NT2/D1 (cell line): ENCODE data around the gene TTC6.
A peak's percentile ranks its signal among the peaks of the same experiment; 100 is the strongest.

Source experiments
- DNase-seq: peaks from one replicate; pipeline ENCODE4 v3.0.0-alpha.2; 2011; ENCODE audit warnings: low read depth, low spot score
- H3K27me3 ChIP-seq: 2 replicates; pipeline ENCODE4 v1.6.0; 2011; ENCODE audit warnings: mild to moderate bottlenecking; ENCODE audit not compliant: insufficient read length, insufficient read depth
- H3K36me3 ChIP-seq: 2 replicates; pipeline ENCODE4 v1.6.1; 2011; ENCODE audit warnings: mild to moderate bottlenecking, low read length, mixed read lengths; ENCODE audit not compliant: insufficient read depth, insufficient read length
- H3K4me1 ChIP-seq: 2 replicates; pipeline ENCODE4 v1.5.1; 2011; ENCODE audit not compliant: insufficient read depth, insufficient read length
- H3K4me3 ChIP-seq: 2 replicates; pipeline ENCODE4 v1.5.1; 2011; ENCODE audit warnings: low read depth; ENCODE audit not compliant: insufficient read length
- H3K9ac ChIP-seq: 2 replicates; pipeline ENCODE4 v1.6.0; 2011; ENCODE audit warnings: low read depth; ENCODE audit not compliant: insufficient read length
- H3K9me3 ChIP-seq: 2 replicates; pipeline ENCODE4 v1.5.1; 2011; ENCODE audit warnings: mild to moderate bottlenecking, low read length; ENCODE audit not compliant: insufficient read depth
- SUZ12 ChIP-seq: IDR thresholded peaks from 2 replicates; pipeline ENCODE4 v1.6.1; 2011; ENCODE audit not compliant: insufficient read length, insufficient read depth; ENCODE audit errors: extremely low read depth
- YY1 ChIP-seq: IDR thresholded peaks from 2 replicates; pipeline ENCODE4 v1.6.1; 2011; ENCODE audit not compliant: insufficient read length, insufficient read depth
- ZNF274 ChIP-seq: IDR thresholded peaks from 2 replicates; pipeline ENCODE4 v1.6.1; 2011; ENCODE audit warnings: mild to moderate bottlenecking, low read depth, low read length

The TTC6 gene

GRCh38 chr14:37591311-37591940 is 4.0 kb upstream of the TTC6 start:
- Histone ChIP-seq H3K9me3 (no peaks in the 10 kb centered on the region; the same call in 1 of the 2 replicates), H3K27me3 (peaks cover 96% of the 10 kb centered on the region), H3K9ac (no peak overlapping the region), H3K36me3 (no peaks in the 10 kb centered on the region), H3K4me1 (no peaks in the 10 kb centered on the region), H3K4me3 (no peak overlapping the region)
- TF ChIP-seq SUZ12, result no peak
- TF ChIP-seq YY1, result no peak
- TF ChIP-seq ZNF274, result no peak
- DNase-seq, result no peak

DNA sequence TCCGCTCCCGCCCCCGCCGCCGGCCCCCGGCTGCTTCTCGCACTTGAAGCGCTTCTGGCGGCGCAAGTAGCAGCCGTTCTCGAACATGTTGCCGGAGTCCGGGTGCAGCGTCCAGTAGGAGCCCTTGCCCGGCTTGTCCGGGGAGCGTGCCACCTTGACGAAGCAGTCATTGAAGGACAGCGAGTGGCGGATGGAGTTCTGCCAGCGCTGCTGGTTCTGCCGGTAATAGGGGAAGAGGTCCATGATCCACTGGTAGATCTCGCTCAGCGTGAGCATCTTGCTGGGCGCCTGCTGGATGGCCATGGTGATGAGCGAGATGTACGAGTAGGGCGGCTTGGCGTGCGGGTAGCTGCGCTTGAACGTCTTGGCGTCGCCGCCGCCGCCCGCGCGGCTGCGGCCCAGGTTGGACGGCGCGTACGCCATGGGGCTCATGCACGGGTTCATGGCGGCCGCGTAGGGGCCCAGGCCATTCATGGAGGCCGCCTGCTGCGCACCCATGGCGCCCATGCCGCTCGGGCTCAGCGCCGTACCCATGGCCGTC is 3.4 kb upstream of the TTC6 start:
- no peak for DNase-seq
- H3K4me1 ChIP-seq, result no peaks in the 10 kb centered on the region
- H3K36me3 ChIP-seq, result no peaks in the 10 kb centered on the region
- TF ChIP-seq SUZ12 (no peak), YY1 (no peak), ZNF274 (no peak)
- H3K9ac ChIP-seq, result no peak overlapping the region
- H3K9me3 ChIP-seq, result no peaks in the 10 kb centered on the region; the same call in 1 of the 2 replicates
- no peak overlapping the region for H3K4me3 ChIP-seq
- peaks cover 96% of the 10 kb centered on the region for H3K27me3 ChIP-seq

- Histone ChIP-seq H3K27me3 (peaks cover 96% of the 10 kb centered on the region), H3K36me3 (no peaks in the 10 kb centered on the region), H3K9me3 (no peaks in the 10 kb centered on the region; the same call in 1 of the 2 replicates), H3K4me1 (peaks cover under 1% of the 10 kb centered on the region), H3K4me3 (no peak overlapping the region), H3K9ac (no peak overlapping the region)
- no peak for DNase-seq
- TF ChIP-seq ZNF274 (no peak), YY1 (no peak), SUZ12 (no peak)
These were observed 2.7 kb upstream of the TTC6 start for GRCh38 chr14:37592482-37593408.

- Histone ChIP-seq H3K9ac (no peak overlapping the region), H3K27me3 (peaks cover 96% of the 10 kb centered on the region), H3K36me3 (no peaks in the 10 kb centered on the region), H3K4me3 (no peak overlapping the region), H3K4me1 (peaks cover 4% of the 10 kb centered on the region), H3K9me3 (no peaks in the 10 kb centered on the region; the same call in 1 of the 2 replicates)
- TF ChIP-seq SUZ12 (no peak), YY1 (no peak), ZNF274 (no peak)
- no peak for DNase-seq
These were observed 1.8 kb upstream of the TTC6 start for GRCh38 chr14:37593511-37594237.

DNA sequence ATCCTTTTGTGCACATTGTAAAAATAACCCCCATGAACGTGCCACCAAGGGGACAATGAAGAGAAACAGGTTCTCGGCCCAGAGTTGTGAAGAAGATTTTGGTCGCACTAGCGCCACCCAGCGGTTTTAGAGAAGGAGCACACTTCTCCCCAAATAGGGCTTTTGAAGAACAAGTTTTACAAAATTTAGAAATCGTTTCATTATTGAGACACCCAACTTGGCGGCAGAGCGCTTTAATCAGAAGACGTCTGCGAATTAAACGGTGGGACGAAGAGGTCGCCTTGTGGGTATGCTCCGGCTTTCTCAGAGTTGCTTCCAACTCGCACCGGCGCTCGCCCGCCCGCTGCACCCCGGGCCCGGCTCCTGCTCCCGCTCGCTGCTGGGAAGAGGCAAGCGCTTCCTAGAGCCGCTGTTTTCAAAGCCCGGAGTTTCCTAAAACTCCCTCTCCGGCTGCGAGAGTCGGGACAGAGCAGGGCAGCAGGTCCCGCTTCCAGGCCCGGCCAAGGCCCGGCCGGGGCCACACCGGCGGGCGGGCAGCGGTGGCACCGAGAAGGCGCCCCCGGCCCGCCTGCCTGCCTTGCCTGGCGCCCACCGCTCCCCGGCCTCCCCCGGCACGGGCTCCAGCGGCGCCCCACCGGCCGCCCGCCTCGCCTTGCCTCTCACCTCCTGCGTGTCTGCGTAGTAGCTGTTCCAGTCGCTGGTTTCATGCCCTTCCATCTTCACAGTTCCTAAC is 1.0 kb upstream of the TTC6 start:
- Histone ChIP-seq H3K36me3 (no peaks in the 10 kb centered on the region), H3K9me3 (no peaks in the 10 kb centered on the region; the same call in 1 of the 2 replicates), H3K9ac (no peak overlapping the region), H3K4me3 (peak overlapping the region; percentile 24), H3K27me3 (peaks cover 96% of the 10 kb centered on the region), H3K4me1 (peaks cover 4% of the 10 kb centered on the region)
- TF ChIP-seq YY1, result no peak
- TF ChIP-seq ZNF274, result no peak
- peak; percentile 77 for TF ChIP-seq SUZ12
- no peak for DNase-seq
